Ascending aorta (tissue), 2 donors: ENCODE measurements around the gene CFDP1. TPM values are rescaled to one million over a fixed set of nuclear protein-coding genes. Genes with fewer than 3 reads are reported as not detected.

Source experiments
- DNase-seq, 2 donors: peaks; one replicate each; pipeline ENCODE4 v3.0.0-alpha.2; 2019; ENCODE audit warnings: low spot score in 2 of 2
- H3K27ac ChIP-seq, 2 donors: fragments of 200-600 bp; sonication (generic); one replicate each; pipeline ENCODE4 v1.5.1; 2016 to 2017; ENCODE audit warnings: mild to moderate bottlenecking in 1 of 2
- H3K27me3 ChIP-seq: fragments of 200-600 bp; sonication (generic); one replicate; pipeline ENCODE4 v1.5.1; 2017
- H3K36me3 ChIP-seq, 2 donors: fragments of 200-600 bp; sonication (generic); one replicate each; pipeline ENCODE4 v1.5.1; 2016
- H3K4me1 ChIP-seq, 2 donors: fragments of 200-600 bp; sonication (generic); one replicate each; pipeline ENCODE4 v1.5.1; 2016 to 2017; ENCODE audit warnings: mild to moderate bottlenecking in 1 of 2
- H3K4me3 ChIP-seq, 2 donors: fragments of 200-600 bp; sonication (generic); one replicate each; pipeline ENCODE4 v1.5.1; 2016 to 2017; ENCODE audit warnings: mild to moderate bottlenecking in 1 of 2
- H3K9me3 ChIP-seq, 2 donors: fragments of 200-600 bp; sonication (generic); one replicate each; pipeline ENCODE4 v1.5.1; 2016
- CTCF ChIP-seq, 3 experiments: fragments of 200-600 bp in 2 of 3; fragments of 450-650 bp in 1 of 3; sonication (generic) in 2 of 3; IDR thresholded peaks; one replicate each; pipeline ENCODE4 v1.5.1; 2016 to 2019; ENCODE audit warnings: antibody characterized with exemption in 3 of 3, mild to moderate bottlenecking in 1 of 3, moderate library complexity in 1 of 3
- intact Hi-C: fragments of 100-400 bp; cut with DNase I; formaldehyde crosslinking; loops from one replicate; pipeline ENCODE4 v1.15.1; 2023
- total RNA-seq: library from RNA; depleted of rRNA; stranded (reverse); fragments of >200 nt; gene quantifications from one replicate; pipeline ENCODE4 v1.1.0, GENCODE V29; 2016

Gene CFDP1
- total RNA-seq, 1 donor from 2014 or later: 8.3 TPM

GRCh38 chr16:75345711-75346110 lies 87.6 kb downstream of the CFDP1 start:
- TF ChIP-seq CTCF (IDR thresholded peaks at IDR 0.05): no peak

GRCh38 chr16:75343941-75344340 lies 89.4 kb downstream of the CFDP1 start:
- Histone ChIP-seq H3K4me1 (peaks cover 9 to 26% of the 10 kb centered on the region in 2 donors), H3K27me3 (no peaks in the 10 kb centered on the region), H3K9me3 (no peaks in the 10 kb centered on the region), H3K36me3 (no peaks in the 10 kb centered on the region), H3K27ac (no peak overlapping the region), H3K4me3 (no peak overlapping the region)
- intact Hi-C loops: loop anchor here (2.0 to 5.0 kb wide), 2 partner anchors 37 to 38 kb away; no protein-coding TSS in a partner anchor
- no peak for DNase-seq
- TF ChIP-seq CTCF (IDR thresholded peaks at IDR 0.05): no peak

More at GRCh38 chr16:75345711-75346110, 87.6 kb downstream of the CFDP1 start:
- DNase-seq: no peak
- Histone ChIP-seq H3K4me1 (peaks cover 7 to 28% of the 10 kb centered on the region in 2 donors), H3K27ac (no peak overlapping the region), H3K9me3 (no peaks in the 10 kb centered on the region), H3K36me3 (no peaks in the 10 kb centered on the region), H3K27me3 (no peaks in the 10 kb centered on the region), H3K4me3 (no peak overlapping the region)
- intact Hi-C loops: no loop called here

GRCh38 chr16:75343286-75343685 lies 90.0 kb downstream of the CFDP1 start:
- Histone ChIP-seq H3K9me3 (no peaks in the 10 kb centered on the region), H3K4me3 (no peak overlapping the region), H3K27me3 (no peaks in the 10 kb centered on the region), H3K36me3 (no peaks in the 10 kb centered on the region), H3K27ac (peak overlapping the region; percentile 49 to 66), H3K4me1 (peaks cover 9 to 26% of the 10 kb centered on the region in 2 donors)
- intact Hi-C loops: loop anchor here (2.0 to 5.0 kb wide), 2 partner anchors 36 to 39 kb away; no protein-coding TSS in a partner anchor
- no peak for TF ChIP-seq CTCF (IDR thresholded peaks at IDR 0.05)
- no peak for DNase-seq

GRCh38 chr16:75342308-75342811 lies 90.9 kb downstream of the CFDP1 start:
- TF ChIP-seq CTCF (IDR thresholded peaks at IDR 0.05): no peak
- Histone ChIP-seq H3K4me1 (peaks cover 9 to 26% of the 10 kb centered on the region in 2 donors), H3K27ac (peak overlapping the region; percentile 49 to 66), H3K9me3 (no peaks in the 10 kb centered on the region), H3K4me3 (no peak overlapping the region), H3K36me3 (no peaks in the 10 kb centered on the region), H3K27me3 (no peaks in the 10 kb centered on the region)
- no peak for DNase-seq
- intact Hi-C loops: loop anchor here (2.0 to 5.0 kb wide), 2 partner anchors 36 to 40 kb away; no protein-coding TSS in a partner anchor

GRCh38 chr16:75341564-75342307 lies 91.6 kb downstream of the CFDP1 start:
- intact Hi-C loops: loop anchor here (2.0 to 5.0 kb wide), 2 partner anchors 35 to 41 kb away; no protein-coding TSS in a partner anchor
- peaks cover 9 to 26% of the 10 kb centered on the region in 2 donors for H3K4me1 ChIP-seq
- no peak overlapping the region for H3K4me3 ChIP-seq
- H3K36me3 ChIP-seq: no peaks in the 10 kb centered on the region
- no peak for DNase-seq
- peak overlapping the region; percentile 49 to 66 for H3K27ac ChIP-seq
- no peak for TF ChIP-seq CTCF (IDR thresholded peaks at IDR 0.05)
- H3K9me3 ChIP-seq: no peaks in the 10 kb centered on the region
- no peaks in the 10 kb centered on the region for H3K27me3 ChIP-seq
